ENCODE results near the gene ADRA2C.

The ADRA2C gene

DNA sequence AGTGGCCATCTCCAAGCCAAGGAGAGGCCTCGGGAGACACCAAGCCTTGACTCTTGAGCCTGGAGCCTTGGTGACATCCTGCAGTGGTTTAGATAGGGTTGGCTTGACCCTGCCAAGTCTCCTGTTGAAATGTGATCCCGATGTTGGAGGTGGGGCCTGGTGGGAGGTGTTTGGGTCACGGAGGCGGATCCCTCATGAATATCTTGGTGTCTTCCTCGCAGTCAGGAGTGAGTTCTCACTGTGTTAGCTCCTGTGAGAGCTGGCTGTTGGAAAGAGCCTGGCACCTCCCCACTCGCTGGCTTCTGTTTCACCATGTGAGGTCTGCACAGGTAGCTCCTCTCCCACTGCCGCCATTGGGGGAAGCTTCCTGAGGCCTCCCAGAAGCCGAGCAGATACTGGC is 38.8 kb downstream of the ADRA2C start:
- Histone ChIP-seq H3K4me3 (ENCODE audit: low read length, poor library complexity, severe bottlenecking) (no peak overlapping the region), H3K36me3 (ENCODE audit: insufficient read depth, low read length) (no peaks in the 10 kb centered on the region), H3F3A (ENCODE audit: low read depth) (no peaks in the 10 kb centered on the region), H3K9ac (ENCODE audit: low read depth, low read length, poor library complexity, severe bottlenecking) (no peak overlapping the region), H3K9me2 (replicated peaks; ENCODE audit: low read depth, low read length) (no peaks in the 10 kb centered on the region), H4K20me1 (ENCODE audit: insufficient read depth, low read length, poor library complexity, severe bottlenecking) (no peaks in the 10 kb centered on the region), H3K27me3 (ENCODE audit: insufficient read depth, low read length, poor library complexity, severe bottlenecking) (no peaks in the 10 kb centered on the region), H2AFZ (ENCODE audit: low read length) (no peak overlapping the region), H3K4me2 (ENCODE audit: low read depth, low read length, poor library complexity, severe bottlenecking) (no peak overlapping the region), H3K4me1 (ENCODE audit: insufficient read depth, low read length, poor library complexity, severe bottlenecking) (no peaks in the 10 kb centered on the region), H3K9me3 (ENCODE audit: insufficient read depth, low read depth, low read length) (no peaks in the 10 kb centered on the region; the same call in 1 of the 2 replicates), H3K79me2 (ENCODE audit: insufficient read depth, low read length) (no peaks in the 10 kb centered on the region)
- TF ChIP-seq EZH2phosphoT487 (IDR thresholded peaks at IDR 0.05; ENCODE audit: borderline replicate concordance): no peak
- TF ChIP-seq, protein P1, sequence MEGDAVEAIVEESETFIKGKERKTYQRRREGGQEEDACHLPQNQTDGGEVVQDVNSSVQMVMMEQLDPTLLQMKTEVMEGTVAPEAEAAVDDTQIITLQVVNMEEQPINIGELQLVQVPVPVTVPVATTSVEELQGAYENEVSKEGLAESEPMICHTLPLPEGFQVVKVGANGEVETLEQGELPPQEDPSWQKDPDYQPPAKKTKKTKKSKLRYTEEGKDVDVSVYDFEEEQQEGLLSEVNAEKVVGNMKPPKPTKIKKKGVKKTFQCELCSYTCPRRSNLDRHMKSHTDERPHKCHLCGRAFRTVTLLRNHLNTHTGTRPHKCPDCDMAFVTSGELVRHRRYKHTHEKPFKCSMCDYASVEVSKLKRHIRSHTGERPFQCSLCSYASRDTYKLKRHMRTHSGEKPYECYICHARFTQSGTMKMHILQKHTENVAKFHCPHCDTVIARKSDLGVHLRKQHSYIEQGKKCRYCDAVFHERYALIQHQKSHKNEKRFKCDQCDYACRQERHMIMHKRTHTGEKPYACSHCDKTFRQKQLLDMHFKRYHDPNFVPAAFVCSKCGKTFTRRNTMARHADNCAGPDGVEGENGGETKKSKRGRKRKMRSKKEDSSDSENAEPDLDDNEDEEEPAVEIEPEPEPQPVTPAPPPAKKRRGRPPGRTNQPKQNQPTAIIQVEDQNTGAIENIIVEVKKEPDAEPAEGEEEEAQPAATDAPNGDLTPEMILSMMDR (conservative IDR thresholded peaks at IDR 0.05; ENCODE audit: low read length): no peak

DNA sequence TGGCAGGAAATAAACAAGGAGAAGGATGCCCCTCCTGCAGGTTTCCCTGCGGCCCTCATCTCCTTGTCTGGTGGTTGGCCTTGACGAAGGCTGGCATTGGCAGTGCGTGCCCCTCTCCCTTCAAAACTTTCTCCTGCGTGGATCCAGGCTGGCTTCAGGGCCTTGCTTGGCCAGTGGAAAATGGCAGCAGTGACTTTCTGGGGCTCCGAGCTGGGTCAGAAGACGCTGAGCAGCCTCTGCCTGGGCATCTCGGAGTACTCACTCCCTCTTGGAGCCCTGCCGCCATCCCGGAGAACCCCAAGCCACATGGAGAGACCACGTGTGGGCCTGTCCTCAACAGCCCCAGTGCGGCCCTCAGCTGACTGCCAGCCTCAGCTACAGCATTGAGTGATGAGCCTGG is 39.5 kb downstream of the ADRA2C start:
- H3K4me2 ChIP-seq (ENCODE audit: low read depth, low read length, poor library complexity, severe bottlenecking): no peak overlapping the region
- no peak overlapping the region for H3K9ac ChIP-seq (ENCODE audit: low read depth, low read length, poor library complexity, severe bottlenecking)
- no peak overlapping the region for H2AFZ ChIP-seq (ENCODE audit: low read length)
- H3K79me2 ChIP-seq (ENCODE audit: insufficient read depth, low read length): no peaks in the 10 kb centered on the region
- no peak overlapping the region for H3K4me3 ChIP-seq (ENCODE audit: low read length, poor library complexity, severe bottlenecking)
- no peak for TF ChIP-seq EZH2phosphoT487 (IDR thresholded peaks at IDR 0.05; ENCODE audit: borderline replicate concordance)
- TF ChIP-seq, protein P1 (conservative IDR thresholded peaks at IDR 0.05; ENCODE audit: low read length): no peak
- H3K27me3 ChIP-seq (ENCODE audit: insufficient read depth, low read length, poor library complexity, severe bottlenecking): no peaks in the 10 kb centered on the region
- H3K4me1 ChIP-seq (ENCODE audit: insufficient read depth, low read length, poor library complexity, severe bottlenecking): no peaks in the 10 kb centered on the region
- H3F3A ChIP-seq (ENCODE audit: low read depth): no peaks in the 10 kb centered on the region
- no peaks in the 10 kb centered on the region for H4K20me1 ChIP-seq (ENCODE audit: insufficient read depth, low read length, poor library complexity, severe bottlenecking)
- no peaks in the 10 kb centered on the region for H3K9me2 ChIP-seq (replicated peaks; ENCODE audit: low read depth, low read length)
- no peaks in the 10 kb centered on the region; the same call in 1 of the 2 replicates for H3K9me3 ChIP-seq (ENCODE audit: insufficient read depth, low read depth, low read length)
- no peaks in the 10 kb centered on the region for H3K36me3 ChIP-seq (ENCODE audit: insufficient read depth, low read length)

GRCh38 chr4:3807311-3807710 is 41.1 kb downstream of the ADRA2C start:
- H3K4me3 ChIP-seq (ENCODE audit: low read length, poor library complexity, severe bottlenecking): no peak overlapping the region
- no peak overlapping the region for H3K9ac ChIP-seq (ENCODE audit: low read depth, low read length, poor library complexity, severe bottlenecking)
- H3K4me1 ChIP-seq (ENCODE audit: insufficient read depth, low read length, poor library complexity, severe bottlenecking): no peaks in the 10 kb centered on the region
- H2AFZ ChIP-seq (ENCODE audit: low read length): no peak overlapping the region
- no peaks in the 10 kb centered on the region for H4K20me1 ChIP-seq (ENCODE audit: insufficient read depth, low read length, poor library complexity, severe bottlenecking)
- H3K4me2 ChIP-seq (ENCODE audit: low read depth, low read length, poor library complexity, severe bottlenecking): no peak overlapping the region
- H3F3A ChIP-seq (ENCODE audit: low read depth): no peaks in the 10 kb centered on the region
- H3K9me3 ChIP-seq (ENCODE audit: insufficient read depth, low read depth, low read length): no peaks in the 10 kb centered on the region; the same call in 1 of the 2 replicates
- no peaks in the 10 kb centered on the region for H3K79me2 ChIP-seq (ENCODE audit: insufficient read depth, low read length)
- H3K27me3 ChIP-seq (ENCODE audit: insufficient read depth, low read length, poor library complexity, severe bottlenecking): no peaks in the 10 kb centered on the region
- TF ChIP-seq EZH2phosphoT487 (IDR thresholded peaks at IDR 0.05; ENCODE audit: borderline replicate concordance): no peak
- TF ChIP-seq, protein P1 (conservative IDR thresholded peaks at IDR 0.05; ENCODE audit: low read length): no peak
- H3K9me2 ChIP-seq (replicated peaks; ENCODE audit: low read depth, low read length): no peaks in the 10 kb centered on the region
- no peaks in the 10 kb centered on the region for H3K36me3 ChIP-seq (ENCODE audit: insufficient read depth, low read length)

All from Loucy (cell line).